ENCODE measurements around the gene LRFN3.
"Not testable (repeated sequence)": the region's sequence is repeated elsewhere in the genome, so short reads cannot be mapped to it uniquely, and the experiment has no call there.

The LRFN3 gene

GRCh38 chr19:35935911-35936737 lies at the start of gene LRFN3:
TSS of gene LRFN3 (plus strand) at chr19:35936374. CDS start at chr19:35939426, 3,052 bp downstream.
- DNase-seq, result peak; percentile 36

- DNase-seq, result no peak
Measured at GRCh38 chr19:35887197-35887596, 49.0 kb upstream of the LRFN3 start.

GRCh38 chr19:35888398-35888797 lies 47.8 kb upstream of the LRFN3 start:
- DNase-seq, result no peak

GRCh38 chr19:35889370-35890112 lies 46.6 kb upstream of the LRFN3 start:
- DNase-seq, result no peak

GRCh38 chr19:35890113-35890650 lies 46.0 kb upstream of the LRFN3 start:
- no peak for DNase-seq

- DNase-seq, result not testable (repeated sequence)
Measured at GRCh38 chr19:35891819-35892218, 44.4 kb upstream of the LRFN3 start.

- DNase-seq, result no peak
Measured at GRCh38 chr19:35894342-35894741, 41.8 kb upstream of the LRFN3 start.

- no peak for DNase-seq
Measured at GRCh38 chr19:35895911-35896642, 40.1 kb upstream of the LRFN3 start.

- no peak for DNase-seq
Measured at GRCh38 chr19:35896643-35897040, 39.5 kb upstream of the LRFN3 start.

GRCh38 chr19:35897706-35898451 lies 38.3 kb upstream of the LRFN3 start:
- no peak for DNase-seq

GRCh38 chr19:35898499-35898809 lies 37.7 kb upstream of the LRFN3 start:
- no peak for DNase-seq

GRCh38 chr19:35899547-35900214 lies 36.5 kb upstream of the LRFN3 start:
- DNase-seq, result peak; percentile 37

GRCh38 chr19:35901055-35901644 lies 35.0 kb upstream of the LRFN3 start:
- no peak for DNase-seq

GRCh38 chr19:35901854-35902661 lies 34.1 kb upstream of the LRFN3 start, which contains the start of gene HCST:
TSS of gene HCST (plus strand) at chr19:35902529. CDS start at chr19:35902594, 65 bp downstream.
- no peak for DNase-seq

- DNase-seq, result no peak
Measured at GRCh38 chr19:35902870-35903475, 33.2 kb upstream of the LRFN3 start.

GRCh38 chr19:35903550-35904179 lies 32.5 kb upstream of the LRFN3 start:
- no peak for DNase-seq

- no peak for DNase-seq
Measured at GRCh38 chr19:35904311-35905068, 31.7 kb upstream of the LRFN3 start.

- DNase-seq, result no peak
Measured at GRCh38 chr19:35905178-35905727, 30.9 kb upstream of the LRFN3 start.

GRCh38 chr19:35907377-35907745 lies 28.8 kb upstream of the LRFN3 start:
- no peak for DNase-seq
